ENCODE results near the gene SBNO1.
"Not testable (repeated sequence)": the region's sequence is repeated elsewhere in the genome, so short reads cannot be mapped to it uniquely, and the experiment has no call there.

SBNO1 gene

GRCh38 chr12:123364532-123365024 is at the start of gene SBNO1:
TSS of gene SBNO1 (minus strand) at chr12:123364847. CDS start at chr12:123350441, 14,406 bp downstream.
- TF ChIP-seq CTCF (IDR thresholded peaks at IDR 0.05; ENCODE audit: insufficient read depth, low read length, missing control alignments): no peak
- ChIA-PET POLR2A (interaction anchor here (0.7 to 2.5 kb wide), 4 partner anchors 19 to 237 kb away, joined by 3 to 19 read pairs (median 4); partner anchors contain the start of gene KMT5A), CTCF (interaction anchor here (0.8 to 1.7 kb wide), 10 partner anchors 12 to 95 kb away, joined by 3 to 19 read pairs (median 5); partner anchors contain the start of gene KMT5A)
- peak; percentile 19 for DNase-seq (ENCODE audit: low read depth, low spot score)
- peak within 1 kb of the TSS; percentile 87 for H3K4me3 ChIP-seq (ENCODE audit: low read depth, low read length)

GRCh38 chr12:123410041-123410412 is 45.4 kb upstream of the SBNO1 start:
- DNase-seq (ENCODE audit: low read depth, low spot score): no peak
- ChIA-PET POLR2A (no interaction called here), CTCF (interaction anchor here (0.7 to 1.4 kb wide), 4 partner anchors 11 to 172 kb away, joined by 3 to 5 read pairs (median 3); partner anchors contain the start of gene KMT5A)
- H3K4me3 ChIP-seq (ENCODE audit: low read depth, low read length): no peak overlapping the region
- TF ChIP-seq CTCF (IDR thresholded peaks at IDR 0.05; ENCODE audit: insufficient read depth, low read length, missing control alignments): no peak

GRCh38 chr12:123409284-123410040 is 44.8 kb upstream of the SBNO1 start:
- not testable (repeated sequence) for DNase-seq (ENCODE audit: low read depth, low spot score); H3K4me3 ChIP-seq (ENCODE audit: low read depth, low read length)
- ChIA-PET CTCF (interaction anchor here (0.6 to 1.4 kb wide), 2 partner anchors 172 to 363 kb away, joined by 3 read pairs; no protein-coding TSS in a partner anchor), POLR2A (interaction anchor here (0.7 kb wide), 1 partner anchor 175 kb away, joined by 3 read pairs; the partner anchor contains the start of gene TMED2)

- CTCF ChIA-PET; H3K4me3 ChIP-seq (ENCODE audit: low read depth, low read length); DNase-seq (ENCODE audit: low read depth, low spot score): not testable (repeated sequence)
- POLR2A ChIA-PET: interaction anchor here (0.7 kb wide), 1 partner anchor 176 kb away, joined by 3 read pairs; the partner anchor contains the start of gene TMED2
These were observed 44.0 kb upstream of the SBNO1 start for GRCh38 chr12:123408619-123409018.

GRCh38 chr12:123407934-123408333 is 43.3 kb upstream of the SBNO1 start:
- CTCF ChIA-PET; H3K4me3 ChIP-seq (ENCODE audit: low read depth, low read length); DNase-seq (ENCODE audit: low read depth, low spot score); POLR2A ChIA-PET: not testable (repeated sequence)

GRCh38 chr12:123407269-123407668 is 42.6 kb upstream of the SBNO1 start:
- POLR2A ChIA-PET; DNase-seq (ENCODE audit: low read depth, low spot score); CTCF ChIA-PET; H3K4me3 ChIP-seq (ENCODE audit: low read depth, low read length): not testable (repeated sequence)

- POLR2A ChIA-PET: interaction anchor here (0.8 to 1.1 kb wide), 2 partner anchors 21 to 187 kb away, joined by 3 to 4 read pairs; partner anchors contain the start of gene KMT5A
- CTCF ChIA-PET: interaction anchor here (0.8 to 1.6 kb wide), 3 partner anchors 9 to 46 kb away, joined by 3 read pairs; no protein-coding TSS in a partner anchor
- no peak overlapping the region for H3K4me3 ChIP-seq (ENCODE audit: low read depth, low read length)
- no peak for TF ChIP-seq CTCF (IDR thresholded peaks at IDR 0.05; ENCODE audit: insufficient read depth, low read length, missing control alignments)
- no peak for DNase-seq (ENCODE audit: low read depth, low spot score)
These were observed 39.9 kb upstream of the SBNO1 start for GRCh38 chr12:123404581-123404980.

GRCh38 chr12:123401753-123402683 is 37.4 kb upstream of the SBNO1 start:
- DNase-seq (ENCODE audit: low read depth, low spot score): no peak
- ChIA-PET POLR2A (no interaction called here), CTCF (no interaction called here)
- TF ChIP-seq CTCF (IDR thresholded peaks at IDR 0.05; ENCODE audit: insufficient read depth, low read length, missing control alignments): no peak
- H3K4me3 ChIP-seq (ENCODE audit: low read depth, low read length): no peak overlapping the region
